G401 (cell line): ENCODE data around the gene BLID. TPM values are rescaled to one million over a fixed set of nuclear protein-coding genes. Genes with fewer than 3 reads are reported as not detected.

Experiments used
- DNase-seq: peaks from one replicate; pipeline ENCODE4 v3.0.0-alpha.2; 2015; ENCODE audit warnings: low spot score
- in situ Hi-C: cut with HindIII; loops from 2 replicates; pipeline ENCODE4 v1.10.0; 2016; ENCODE audit warnings: low sequenced_read_pairs, mixed read lengths
- total RNA-seq: library from RNA; depleted of rRNA; stranded (reverse); fragments of >200 nt; shearing (Covaris generic); gene quantifications from 2 replicates; pipeline ENCODE4 v1.2.3, GENCODE V29; 2014; rRNA removed

Gene BLID
- not detected in 2 replicates for total RNA-seq

- DNase-seq, result no peak
- in situ Hi-C loops, result no loop called here
These were observed at the start of gene BLID for GRCh38 chr11:122115524-122116379. Gene BLID, minus strand, starts transcription at chr11:122116215. Its CDS starts 293 bp downstream, at chr11:122115922.

- DNase-seq, result no peak
- in situ Hi-C loops, result no loop called here
These were observed 47.2 kb upstream of the BLID start for GRCh38 chr11:122163053-122163819.

- no peak for DNase-seq
- in situ Hi-C loops, result no loop called here
These were observed 46.1 kb upstream of the BLID start for GRCh38 chr11:122162095-122162494.

- in situ Hi-C loops, result no loop called here
- DNase-seq, result no peak
These were observed 45.0 kb upstream of the BLID start for GRCh38 chr11:122160841-122161590.

GRCh38 chr11:122159861-122160260, 43.8 kb upstream of the BLID start:
- in situ Hi-C loops, result no loop called here
- no peak for DNase-seq

- no peak for DNase-seq
- in situ Hi-C loops, result no loop called here
These were observed 43.2 kb upstream of the BLID start for GRCh38 chr11:122159173-122159721.

GRCh38 chr11:122158171-122158570, 42.2 kb upstream of the BLID start:
- no peak for DNase-seq
- in situ Hi-C loops, result no loop called here

GRCh38 chr11:122157653-122158161, 41.7 kb upstream of the BLID start:
- in situ Hi-C loops, result no loop called here
- no peak for DNase-seq

- in situ Hi-C loops, result no loop called here
- DNase-seq, result no peak
These were observed 40.9 kb upstream of the BLID start for GRCh38 chr11:122156940-122157382.

- in situ Hi-C loops, result no loop called here
These were observed 39.9 kb upstream of the BLID start for GRCh38 chr11:122155765-122156527.

GRCh38 chr11:122154994-122155393, 39.0 kb upstream of the BLID start:
- DNase-seq, result no peak
- in situ Hi-C loops, result no loop called here

More at GRCh38 chr11:122155765-122156527, 39.9 kb upstream of the BLID start:
- DNase-seq, result peak; percentile 29

- no peak for DNase-seq
- in situ Hi-C loops, result no loop called here
These were observed 38.2 kb upstream of the BLID start for GRCh38 chr11:122154227-122154626.

GRCh38 chr11:122153746-122154145, 37.7 kb upstream of the BLID start:
- no peak for DNase-seq
- in situ Hi-C loops, result no loop called here

GRCh38 chr11:122150216-122151124, 34.5 kb upstream of the BLID start:
- no peak for DNase-seq
- in situ Hi-C loops, result no loop called here

- no peak for DNase-seq
- in situ Hi-C loops, result no loop called here
These were observed 33.2 kb upstream of the BLID start for GRCh38 chr11:122149202-122149601.

GRCh38 chr11:122146475-122146874, 30.5 kb upstream of the BLID start:
- in situ Hi-C loops, result no loop called here
- no peak for DNase-seq

GRCh38 chr11:122145715-122146274, 29.8 kb upstream of the BLID start:
- in situ Hi-C loops, result no loop called here
- no peak for DNase-seq
